ENCODE data around the gene MPDU1. TPM values are rescaled to one million over a fixed set of nuclear protein-coding genes. Genes with fewer than 3 reads are reported as not detected.

Gene MPDU1
- total and polyA plus RNA-seq, 10 of the 15 experiments (the other 5 are each of a cell fraction or from before 2014, with no cell fraction given): 3.6 to 138 (median 78.9) TPM

- TF ChIP-seq GABPA (IDR thresholded peaks at IDR 0.05; ENCODE audit: low read depth) (peak; percentile 94), NFXL1 (IDR thresholded peaks at IDR 0.05; ENCODE audit: borderline replicate concordance) (no peak), HCFC1 (IDR thresholded peaks at IDR 0.05; ENCODE audit: low read length) (0 out of 2 replicates have a peak, but pooled peaks have one; percentile 60), POU2F2 (IDR thresholded peaks at IDR 0.05; ENCODE audit: borderline replicate concordance, low read depth, low read length) (peak; percentile 98), IRF4 (IDR thresholded peaks at IDR 0.05; ENCODE audit: low read depth, low read length) (no peak), USF2 (IDR thresholded peaks at IDR 0.05; ENCODE audit: borderline replicate concordance, low read depth, low read length) (no peak), SUPT20H (IDR thresholded peaks at IDR 0.05; ENCODE audit: borderline replicate concordance, control insufficient read depth, low read depth, low read length) (no peak), BHLHE40 (IDR thresholded peaks at IDR 0.05; ENCODE audit: borderline replicate concordance in 1 of 2, low read depth in 2 of 2, low read length in 1 of 2) (no peak), ZBTB4 (CRISPR knock-in tag; IDR thresholded peaks at IDR 0.05) (0 out of 2 replicates have a peak, but pooled peaks have one; percentile 36), MYC (IDR thresholded peaks at IDR 0.05; ENCODE audit: insufficient read depth, insufficient read length, insufficient replicate concordance, low read length, severe bottlenecking) (no peak), CHD2 (IDR thresholded peaks at IDR 0.05; ENCODE audit: borderline replicate concordance, low read depth, low read length) (peak; percentile 98), CREM (IDR thresholded peaks at IDR 0.05; ENCODE audit: low read depth) (peak; percentile 95), KDM1A (IDR thresholded peaks at IDR 0.05; ENCODE audit: borderline replicate concordance) (no peak), MEF2B (IDR thresholded peaks at IDR 0.05; ENCODE audit: partially characterized antibody, poor library complexity, severe bottlenecking) (no peak)
- TF ChIP-seq, protein P1, sequence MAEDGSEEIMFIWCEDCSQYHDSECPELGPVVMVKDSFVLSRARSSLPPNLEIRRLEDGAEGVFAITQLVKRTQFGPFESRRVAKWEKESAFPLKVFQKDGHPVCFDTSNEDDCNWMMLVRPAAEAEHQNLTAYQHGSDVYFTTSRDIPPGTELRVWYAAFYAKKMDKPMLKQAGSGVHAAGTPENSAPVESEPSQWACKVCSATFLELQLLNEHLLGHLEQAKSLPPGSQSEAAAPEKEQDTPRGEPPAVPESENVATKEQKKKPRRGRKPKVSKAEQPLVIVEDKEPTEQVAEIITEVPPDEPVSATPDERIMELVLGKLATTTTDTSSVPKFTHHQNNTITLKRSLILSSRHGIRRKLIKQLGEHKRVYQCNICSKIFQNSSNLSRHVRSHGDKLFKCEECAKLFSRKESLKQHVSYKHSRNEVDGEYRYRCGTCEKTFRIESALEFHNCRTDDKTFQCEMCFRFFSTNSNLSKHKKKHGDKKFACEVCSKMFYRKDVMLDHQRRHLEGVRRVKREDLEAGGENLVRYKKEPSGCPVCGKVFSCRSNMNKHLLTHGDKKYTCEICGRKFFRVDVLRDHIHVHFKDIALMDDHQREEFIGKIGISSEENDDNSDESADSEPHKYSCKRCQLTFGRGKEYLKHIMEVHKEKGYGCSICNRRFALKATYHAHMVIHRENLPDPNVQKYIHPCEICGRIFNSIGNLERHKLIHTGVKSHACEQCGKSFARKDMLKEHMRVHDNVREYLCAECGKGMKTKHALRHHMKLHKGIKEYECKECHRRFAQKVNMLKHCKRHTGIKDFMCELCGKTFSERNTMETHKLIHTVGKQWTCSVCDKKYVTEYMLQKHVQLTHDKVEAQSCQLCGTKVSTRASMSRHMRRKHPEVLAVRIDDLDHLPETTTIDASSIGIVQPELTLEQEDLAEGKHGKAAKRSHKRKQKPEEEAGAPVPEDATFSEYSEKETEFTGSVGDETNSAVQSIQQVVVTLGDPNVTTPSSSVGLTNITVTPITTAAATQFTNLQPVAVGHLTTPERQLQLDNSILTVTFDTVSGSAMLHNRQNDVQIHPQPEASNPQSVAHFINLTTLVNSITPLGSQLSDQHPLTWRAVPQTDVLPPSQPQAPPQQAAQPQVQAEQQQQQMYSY (CRISPR knock-in tag; IDR thresholded peaks at IDR 0.05): peak; percentile 61; the same call in 1 of the 2 replicates
- TF ChIP-seq, protein P2, sequence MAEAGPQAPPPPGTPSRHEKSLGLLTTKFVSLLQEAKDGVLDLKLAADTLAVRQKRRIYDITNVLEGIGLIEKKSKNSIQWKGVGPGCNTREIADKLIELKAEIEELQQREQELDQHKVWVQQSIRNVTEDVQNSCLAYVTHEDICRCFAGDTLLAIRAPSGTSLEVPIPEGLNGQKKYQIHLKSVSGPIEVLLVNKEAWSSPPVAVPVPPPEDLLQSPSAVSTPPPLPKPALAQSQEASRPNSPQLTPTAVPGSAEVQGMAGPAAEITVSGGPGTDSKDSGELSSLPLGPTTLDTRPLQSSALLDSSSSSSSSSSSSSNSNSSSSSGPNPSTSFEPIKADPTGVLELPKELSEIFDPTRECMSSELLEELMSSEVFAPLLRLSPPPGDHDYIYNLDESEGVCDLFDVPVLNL (IDR thresholded peaks at IDR 0.05; ENCODE audit: low read depth, low read length): 0 out of 2 replicates have a peak, but pooled peaks have one; percentile 3
- TF ChIP-seq, protein P3, sequence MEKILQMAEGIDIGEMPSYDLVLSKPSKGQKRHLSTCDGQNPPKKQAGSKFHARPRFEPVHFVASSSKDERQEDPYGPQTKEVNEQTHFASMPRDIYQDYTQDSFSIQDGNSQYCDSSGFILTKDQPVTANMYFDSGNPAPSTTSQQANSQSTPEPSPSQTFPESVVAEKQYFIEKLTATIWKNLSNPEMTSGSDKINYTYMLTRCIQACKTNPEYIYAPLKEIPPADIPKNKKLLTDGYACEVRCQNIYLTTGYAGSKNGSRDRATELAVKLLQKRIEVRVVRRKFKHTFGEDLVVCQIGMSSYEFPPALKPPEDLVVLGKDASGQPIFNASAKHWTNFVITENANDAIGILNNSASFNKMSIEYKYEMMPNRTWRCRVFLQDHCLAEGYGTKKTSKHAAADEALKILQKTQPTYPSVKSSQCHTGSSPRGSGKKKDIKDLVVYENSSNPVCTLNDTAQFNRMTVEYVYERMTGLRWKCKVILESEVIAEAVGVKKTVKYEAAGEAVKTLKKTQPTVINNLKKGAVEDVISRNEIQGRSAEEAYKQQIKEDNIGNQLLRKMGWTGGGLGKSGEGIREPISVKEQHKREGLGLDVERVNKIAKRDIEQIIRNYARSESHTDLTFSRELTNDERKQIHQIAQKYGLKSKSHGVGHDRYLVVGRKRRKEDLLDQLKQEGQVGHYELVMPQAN (conservative IDR thresholded peaks at IDR 0.05): peak; percentile 64; the same call in 1 of the 2 replicates
Observed at GRCh38 chr17:7572588-7573323, 10.9 kb upstream of the MPDU1 start (continued).

All from GM12878 (cell line).